Measurements from ENCODE around the gene RPS2.

DNA sequence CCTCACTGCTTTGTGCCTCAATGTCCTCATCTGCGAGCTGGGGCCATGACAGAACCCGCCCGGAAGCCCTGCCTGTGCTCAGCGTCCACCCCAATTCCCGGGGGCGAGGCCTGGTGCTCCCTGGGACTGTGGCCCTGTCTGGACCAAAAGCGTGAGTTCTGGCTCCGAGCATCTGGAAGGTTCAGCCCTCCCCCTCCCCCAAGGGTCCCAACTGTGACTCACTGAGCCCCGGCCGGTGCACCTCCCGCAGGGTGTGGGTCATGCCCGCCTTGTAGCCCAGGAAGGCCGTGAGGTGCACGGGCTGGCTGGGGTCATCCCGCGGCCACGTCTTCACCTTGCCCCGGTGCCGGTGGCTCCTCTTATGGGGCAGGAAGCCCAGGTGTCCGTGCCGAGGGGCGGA, 10.9 kb downstream of the RPS2 start:
- TF ChIP-seq SIN3A (IDR thresholded peaks at IDR 0.05; ENCODE audit: borderline replicate concordance, insufficient read depth, low read length) (no peak), POLR2AphosphoS5 (IDR thresholded peaks at IDR 0.05; ENCODE audit: low read depth, low read length) (no peak)

Measured in PFSK-1 (cell line).